Activated T-cell treated with anti-CD3 and anti-CD28 coated beads, Interleukin-2, amount 50 U/mL, for 24 hours (primary cell): Measurements from ENCODE around the gene PLEKHD1.
"Not testable (repeated sequence)": the region's sequence is repeated elsewhere in the genome, so short reads cannot be mapped to it uniquely, and the experiment has no call there.

Source experiments
- DNase-seq: peaks from one replicate; pipeline ENCODE4 v3.0.0-alpha.2; 2020
- H3K27ac Mint-ChIP-seq: 2 replicates; pipeline ENCODE4 v1.8.0; 2020; ENCODE audit warnings: mild to moderate bottlenecking, mixed read lengths
- H3K27me3 Mint-ChIP-seq: 2 replicates; pipeline ENCODE4 v1.8.0; 2020; ENCODE audit warnings: mixed read lengths
- H3K36me3 Mint-ChIP-seq: 2 replicates; pipeline ENCODE4 v1.8.0; 2020; ENCODE audit warnings: low read depth, mixed read lengths
- H3K4me1 Mint-ChIP-seq: 2 replicates; pipeline ENCODE4 v1.8.0; 2020; ENCODE audit warnings: low read depth, mixed read lengths
- H3K4me3 Mint-ChIP-seq: 2 replicates; pipeline ENCODE4 v1.8.0; 2020; ENCODE audit warnings: mild to moderate bottlenecking, moderate library complexity, mixed read lengths
- H3K9me3 Mint-ChIP-seq: 2 replicates; pipeline ENCODE4 v1.8.0; 2020; ENCODE audit warnings: mixed read lengths

Gene PLEKHD1

DNA sequence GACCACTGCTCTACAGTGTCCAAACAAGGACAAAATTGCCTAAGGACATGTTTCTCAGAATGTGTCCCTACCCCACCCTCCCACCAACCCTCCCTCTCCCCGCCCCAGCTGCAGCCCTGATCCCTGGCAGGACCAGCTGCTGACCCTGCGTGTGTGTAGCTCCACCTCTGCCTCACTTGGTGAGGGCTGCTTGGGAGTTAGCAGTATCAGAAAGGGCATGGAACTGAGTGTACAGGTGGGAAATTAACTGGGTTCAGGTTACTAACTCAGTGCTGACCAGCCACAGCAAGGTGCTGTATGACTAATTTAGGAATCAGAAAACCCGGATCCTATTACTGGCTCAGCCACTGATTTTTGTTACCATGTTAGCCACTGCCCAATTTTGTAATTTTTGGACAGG is 11.3 kb upstream of the PLEKHD1 start:
- H3K9me3 Mint-ChIP-seq: no peaks in the 10 kb centered on the region
- no peaks in the 10 kb centered on the region for H3K4me1 Mint-ChIP-seq
- no peaks in the 10 kb centered on the region for H3K27me3 Mint-ChIP-seq
- no peak overlapping the region for H3K27ac Mint-ChIP-seq
- H3K4me3 Mint-ChIP-seq: no peak overlapping the region
- H3K36me3 Mint-ChIP-seq: no peaks in the 10 kb centered on the region
- no peak for DNase-seq

DNA sequence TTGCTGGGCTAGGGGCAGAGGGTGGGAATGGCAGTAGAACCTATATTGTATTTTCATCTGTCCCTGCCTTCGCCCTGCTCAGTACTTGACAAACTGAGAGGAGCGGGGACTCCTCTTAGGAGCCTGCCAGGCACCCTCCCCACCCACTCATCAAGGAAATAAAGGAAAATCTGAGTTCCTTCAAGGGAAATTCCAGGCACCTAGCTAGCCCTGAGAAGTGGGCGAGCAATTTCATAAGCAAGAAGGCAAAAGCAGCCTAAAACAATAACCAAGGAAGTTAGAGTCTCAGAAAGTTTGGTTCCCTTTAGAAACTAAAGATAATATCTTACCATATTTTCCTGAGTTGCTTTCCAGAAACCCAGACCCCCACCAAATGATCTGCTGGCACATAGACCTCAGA is 10.6 kb upstream of the PLEKHD1 start:
- Mint-ChIP-seq H3K27me3 (no peaks in the 10 kb centered on the region), H3K36me3 (no peaks in the 10 kb centered on the region), H3K4me3 (no peak overlapping the region), H3K9me3 (no peaks in the 10 kb centered on the region), H3K4me1 (no peaks in the 10 kb centered on the region), H3K27ac (no peak overlapping the region)
- no peak for DNase-seq

DNA sequence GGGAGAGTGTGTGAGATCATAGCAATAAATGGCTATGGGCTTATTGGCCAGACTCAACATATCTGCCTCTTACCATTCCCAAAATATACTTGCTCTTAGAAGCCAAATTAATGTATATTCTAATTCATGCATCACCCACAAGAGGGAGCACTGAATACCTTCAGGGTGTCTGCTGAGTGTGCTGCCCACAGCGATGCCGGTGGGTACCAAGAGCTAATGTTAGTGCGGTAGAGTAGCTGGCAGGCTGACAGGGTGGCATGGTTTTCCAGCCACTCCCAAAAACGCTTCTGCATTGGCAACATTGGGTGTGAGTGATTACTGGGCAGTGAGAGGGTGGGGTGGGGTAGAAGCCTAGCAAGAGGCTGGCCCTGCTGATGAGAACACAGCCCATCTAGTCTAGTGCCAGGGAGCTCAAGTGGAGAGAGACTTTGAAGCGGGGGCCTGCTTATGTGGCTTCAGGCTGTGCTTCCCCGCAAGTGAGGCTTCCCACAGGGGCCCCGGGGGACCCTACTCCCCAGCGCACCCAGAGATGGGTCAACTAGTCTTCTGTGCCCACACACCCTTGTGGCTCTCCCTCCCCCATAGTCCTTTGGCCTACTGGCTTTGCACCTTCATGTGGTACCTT is 9.2 kb upstream of the PLEKHD1 start:
- no peak for DNase-seq
- no peaks in the 10 kb centered on the region for H3K27me3 Mint-ChIP-seq

DNA sequence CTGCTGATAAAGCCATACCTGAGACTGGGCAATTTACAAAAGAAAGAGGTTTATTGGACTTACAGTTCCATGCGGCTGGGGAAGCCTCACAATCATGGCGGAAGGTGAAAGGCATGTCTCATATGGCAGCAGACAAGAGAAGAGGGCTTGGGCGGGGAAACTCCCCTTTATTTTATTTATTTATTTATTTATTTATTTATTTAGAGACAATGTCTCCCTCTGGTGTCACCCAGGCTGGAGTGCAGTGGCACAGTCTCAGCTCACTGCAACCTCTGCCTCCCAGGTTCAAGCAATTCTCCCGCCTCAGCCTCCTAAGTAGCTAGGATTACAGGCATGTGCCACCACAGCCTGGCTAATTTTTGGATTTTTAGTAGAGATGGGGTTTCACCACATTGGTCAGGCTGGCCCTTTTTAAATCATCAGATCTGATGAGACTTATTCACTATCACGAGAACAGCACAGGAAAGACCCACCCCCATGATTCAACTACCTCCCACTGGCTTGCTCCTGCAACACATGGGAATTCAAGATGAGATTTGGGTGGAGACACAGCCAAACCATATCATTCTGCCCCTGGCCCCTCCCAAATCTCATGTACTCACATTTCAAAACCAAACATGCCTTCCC is 7.6 kb upstream of the PLEKHD1 start:
- not testable (repeated sequence) for H3K9me3 Mint-ChIP-seq, H3K36me3 Mint-ChIP-seq, DNase-seq, H3K27me3 Mint-ChIP-seq, H3K27ac Mint-ChIP-seq, H3K4me3 Mint-ChIP-seq, H3K4me1 Mint-ChIP-seq

More for the DNA sequence above, 9.2 kb upstream of the PLEKHD1 start:
- Mint-ChIP-seq H3K9me3 (no peaks in the 10 kb centered on the region), H3K4me3 (no peak overlapping the region), H3K27ac (no peak overlapping the region), H3K4me1 (no peaks in the 10 kb centered on the region), H3K36me3 (no peaks in the 10 kb centered on the region)

DNA sequence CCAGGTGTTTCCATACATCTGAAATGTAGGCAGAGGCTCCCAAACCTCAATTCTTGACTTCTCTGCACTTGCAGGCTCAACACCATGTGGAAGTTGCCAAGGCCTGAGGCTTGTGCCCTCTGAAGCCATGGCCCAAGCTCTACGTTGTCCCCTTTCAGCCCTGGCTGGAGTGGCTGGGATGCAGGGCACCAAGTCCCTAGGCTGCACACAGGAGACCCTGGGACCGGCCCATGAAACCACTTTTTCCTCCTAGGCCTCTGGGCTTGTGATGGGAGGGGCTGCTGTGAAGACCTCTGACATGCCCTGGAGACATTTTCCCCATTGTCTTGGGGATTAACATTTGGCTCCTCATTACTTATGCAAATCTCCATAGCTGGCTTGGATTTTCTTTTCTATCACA is 6.5 kb upstream of the PLEKHD1 start:
- DNase-seq, H3K36me3 Mint-ChIP-seq, H3K27me3 Mint-ChIP-seq, H3K4me3 Mint-ChIP-seq, H3K9me3 Mint-ChIP-seq, H3K27ac Mint-ChIP-seq, H3K4me1 Mint-ChIP-seq: not testable (repeated sequence)

DNA sequence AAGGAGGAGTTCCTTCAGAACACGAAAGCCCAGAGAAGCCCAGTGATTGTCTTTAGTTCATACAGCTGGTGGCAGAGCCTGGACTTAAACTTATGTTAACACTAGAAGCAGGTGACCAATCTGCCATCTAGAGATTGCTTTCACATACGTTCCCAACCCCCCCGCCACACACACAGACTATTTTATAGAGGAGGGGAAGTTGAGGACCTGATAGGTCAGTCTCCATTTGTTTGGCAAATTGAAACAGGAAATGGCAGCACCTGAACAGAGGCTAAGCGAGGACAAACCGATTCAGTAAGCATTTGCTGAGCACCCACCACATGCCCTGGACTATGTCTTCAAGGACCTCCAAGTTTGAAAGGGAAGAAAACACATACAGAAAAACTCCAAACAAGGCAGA is 4.8 kb upstream of the PLEKHD1 start:
- peaks cover 19% of the 10 kb centered on the region for H3K27me3 Mint-ChIP-seq
- H3K4me1 Mint-ChIP-seq: peaks cover 4% of the 10 kb centered on the region
- no peaks in the 10 kb centered on the region for H3K9me3 Mint-ChIP-seq
- no peaks in the 10 kb centered on the region for H3K36me3 Mint-ChIP-seq
- no peak overlapping the region for H3K27ac Mint-ChIP-seq
- H3K4me3 Mint-ChIP-seq: no peak overlapping the region
- no peak for DNase-seq

DNA sequence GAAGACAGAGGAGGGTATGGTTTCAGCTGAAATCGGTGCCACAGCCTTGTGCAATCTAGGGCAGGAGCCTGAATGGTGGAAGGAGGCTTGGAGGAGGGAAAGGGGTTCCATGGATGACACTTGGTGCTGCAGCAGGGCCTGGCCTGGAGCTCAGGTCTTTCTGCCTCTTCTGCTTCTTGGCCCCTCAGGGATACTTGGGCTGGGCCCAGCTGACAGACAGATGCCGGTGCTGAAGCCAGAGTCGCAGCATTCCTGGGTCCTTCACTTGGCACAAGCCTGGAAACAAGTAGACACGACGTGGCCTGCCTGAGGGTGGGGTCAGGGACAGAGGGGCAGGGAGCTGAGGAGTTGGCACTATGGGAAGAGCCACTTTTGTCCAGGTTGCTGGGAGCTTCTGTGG is 4.4 kb upstream of the PLEKHD1 start:
- DNase-seq: no peak
- Mint-ChIP-seq H3K27ac (no peak overlapping the region), H3K4me3 (no peak overlapping the region), H3K9me3 (no peaks in the 10 kb centered on the region), H3K36me3 (no peaks in the 10 kb centered on the region), H3K27me3 (peaks cover 24% of the 10 kb centered on the region), H3K4me1 (peaks cover 4% of the 10 kb centered on the region)

DNA sequence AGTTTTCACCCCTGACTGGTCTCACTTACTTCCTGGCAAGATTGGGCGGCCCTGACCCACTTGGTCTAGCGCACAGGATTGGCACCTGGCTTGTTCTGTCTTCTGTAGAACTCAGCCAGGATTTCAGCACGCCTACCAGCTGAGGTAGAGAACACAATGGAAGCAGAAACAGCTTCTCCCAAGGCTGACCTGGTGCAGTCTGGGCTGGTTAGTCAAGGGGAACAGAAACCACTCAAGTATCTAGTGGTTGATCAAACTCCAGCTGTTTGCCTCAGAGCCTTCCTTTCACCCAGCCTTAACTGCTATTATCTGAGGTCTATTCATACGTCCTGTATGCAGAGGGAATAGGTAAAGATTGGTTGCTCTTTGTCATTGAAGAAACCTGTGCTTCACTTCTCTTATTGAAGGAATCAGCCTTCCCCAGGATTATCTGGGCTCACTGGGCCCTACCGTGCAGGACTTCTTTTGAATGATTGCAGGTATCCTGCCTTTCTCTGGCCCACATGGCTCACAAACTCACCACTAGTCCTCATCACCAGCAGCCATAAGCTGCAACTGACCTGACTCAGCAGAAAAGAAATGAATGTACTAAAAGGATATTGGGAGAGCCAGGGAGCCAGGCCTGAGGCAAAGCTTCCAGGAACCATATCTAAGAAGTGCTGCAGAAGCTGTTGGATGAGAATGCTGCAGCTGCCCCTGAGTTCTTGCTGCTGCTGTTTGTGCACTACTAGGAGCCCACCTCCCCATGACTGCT is 2.5 kb upstream of the PLEKHD1 start:
- H3K27ac Mint-ChIP-seq: no peak overlapping the region
- no peaks in the 10 kb centered on the region for H3K9me3 Mint-ChIP-seq
- no peak for DNase-seq
- H3K36me3 Mint-ChIP-seq: no peaks in the 10 kb centered on the region
- H3K27me3 Mint-ChIP-seq: peaks cover 42% of the 10 kb centered on the region
- H3K4me1 Mint-ChIP-seq: peaks cover 4% of the 10 kb centered on the region
- no peak overlapping the region for H3K4me3 Mint-ChIP-seq

DNA sequence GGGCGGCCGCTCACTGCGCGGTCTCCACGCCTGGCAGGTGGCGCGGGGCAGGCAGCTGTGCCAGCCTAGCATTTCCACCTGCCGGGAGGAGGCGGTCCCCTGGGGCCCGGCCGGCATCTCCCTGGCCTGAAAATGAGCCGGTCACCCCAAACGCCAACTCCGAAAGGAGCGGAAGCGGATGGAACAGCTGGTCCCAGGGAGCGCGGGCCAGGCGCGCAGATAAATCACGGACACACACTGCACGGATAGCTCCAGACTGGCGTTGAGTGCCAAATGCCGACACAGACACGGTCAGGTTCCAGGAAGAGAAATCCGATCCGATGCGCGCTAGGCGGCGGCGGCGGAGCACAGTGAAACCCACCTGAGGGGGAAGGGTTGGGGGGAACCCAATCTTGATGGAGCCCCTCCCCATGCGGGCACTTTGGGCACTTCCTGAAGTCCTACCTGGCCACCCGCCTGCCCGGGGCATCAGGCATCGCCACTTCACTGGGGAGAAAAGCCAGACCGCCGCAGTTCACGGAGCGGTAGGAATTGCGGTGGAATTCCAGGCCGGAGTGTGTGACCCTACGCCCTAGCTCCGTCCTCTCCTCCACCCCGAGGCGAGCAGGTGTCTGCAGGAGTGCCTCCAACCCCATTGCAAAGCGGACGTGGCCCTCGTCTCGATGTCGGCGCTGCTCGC is 624 bp upstream of the PLEKHD1 start:
- Mint-ChIP-seq H3K4me1 (peaks cover 4% of the 10 kb centered on the region), H3K4me3 (no peak overlapping the region), H3K36me3 (no peaks in the 10 kb centered on the region), H3K9me3 (no peaks in the 10 kb centered on the region), H3K27ac (no peak overlapping the region), H3K27me3 (peaks cover 56% of the 10 kb centered on the region)
- no peak for DNase-seq

DNA sequence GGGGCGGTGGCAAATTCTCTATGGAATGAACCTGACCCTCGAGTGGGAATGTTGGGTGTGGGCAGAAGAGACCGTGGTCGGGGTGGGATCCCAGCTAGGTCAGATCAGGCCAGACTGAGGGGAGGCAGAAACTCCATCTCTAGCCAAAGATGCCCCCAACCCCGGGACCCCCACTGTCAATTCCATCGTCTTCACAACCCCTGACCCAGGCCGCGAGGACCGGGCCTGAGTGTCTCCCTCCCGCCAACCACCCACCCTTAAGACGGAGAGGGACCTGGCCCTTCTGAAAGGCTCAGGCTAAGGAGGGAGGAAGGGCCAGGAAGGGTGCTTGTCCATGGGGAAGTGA is 760 bp downstream of the PLEKHD1 start:
- DNase-seq: no peak
- H3K27me3 Mint-ChIP-seq: peaks cover 59% of the 10 kb centered on the region
- no peaks in the 10 kb centered on the region for H3K36me3 Mint-ChIP-seq
- peaks cover 4% of the 10 kb centered on the region for H3K4me1 Mint-ChIP-seq
- no peaks in the 10 kb centered on the region for H3K9me3 Mint-ChIP-seq
- H3K4me3 Mint-ChIP-seq: no peak overlapping the region
- H3K27ac Mint-ChIP-seq: no peak overlapping the region

DNA sequence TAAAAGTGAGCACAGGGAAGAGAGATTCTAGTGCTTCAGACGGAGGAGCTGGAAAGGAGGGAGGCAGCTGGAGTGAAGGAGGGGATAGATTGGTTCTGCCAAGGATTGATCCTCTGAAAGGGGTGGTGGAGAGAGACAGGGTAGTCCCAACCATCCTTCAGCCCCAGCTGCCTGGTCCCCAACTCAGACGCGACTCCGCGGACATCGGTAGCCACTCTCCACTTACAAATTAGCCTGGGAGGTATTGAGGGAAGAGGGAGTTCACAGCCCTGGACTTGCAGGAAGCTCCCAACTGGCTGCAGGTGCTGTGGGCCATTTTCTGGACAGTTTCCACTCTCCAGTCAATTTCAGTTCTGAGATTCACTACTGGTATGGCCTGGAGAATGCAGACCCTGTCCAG is 1.2 kb downstream of the PLEKHD1 start:
- DNase-seq: no peak
- no peaks in the 10 kb centered on the region for H3K9me3 Mint-ChIP-seq
- no peak overlapping the region for H3K4me3 Mint-ChIP-seq
- H3K36me3 Mint-ChIP-seq: no peaks in the 10 kb centered on the region
- no peak overlapping the region for H3K27ac Mint-ChIP-seq
- peaks cover 59% of the 10 kb centered on the region for H3K27me3 Mint-ChIP-seq
- peaks cover 4% of the 10 kb centered on the region for H3K4me1 Mint-ChIP-seq

DNA sequence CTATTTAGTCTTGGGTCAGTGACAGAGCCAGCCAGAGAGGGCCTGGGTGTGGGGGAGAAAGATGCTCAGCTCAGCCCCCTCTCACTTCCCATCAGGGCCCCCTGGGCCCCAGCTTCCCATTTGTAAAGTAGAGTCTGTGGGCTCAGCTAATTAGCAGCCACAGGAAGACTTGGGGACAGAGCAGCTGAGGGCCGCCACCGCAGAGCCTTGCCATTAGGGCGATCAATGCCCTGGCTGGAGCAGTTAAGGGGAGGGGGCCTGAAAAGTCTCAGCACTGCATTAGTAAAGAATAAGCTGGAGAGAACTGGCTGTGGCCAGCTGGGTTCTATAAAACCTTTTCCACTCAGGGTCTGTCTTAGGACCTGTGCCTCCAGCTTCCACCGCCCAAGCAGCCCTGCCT is 2.7 kb downstream of the PLEKHD1 start:
- DNase-seq: no peak
- no peak overlapping the region for H3K4me3 Mint-ChIP-seq
- peaks cover 4% of the 10 kb centered on the region for H3K4me1 Mint-ChIP-seq
- no peaks in the 10 kb centered on the region for H3K9me3 Mint-ChIP-seq
- peaks cover 59% of the 10 kb centered on the region for H3K27me3 Mint-ChIP-seq
- no peak overlapping the region for H3K27ac Mint-ChIP-seq
- no peaks in the 10 kb centered on the region for H3K36me3 Mint-ChIP-seq

DNA sequence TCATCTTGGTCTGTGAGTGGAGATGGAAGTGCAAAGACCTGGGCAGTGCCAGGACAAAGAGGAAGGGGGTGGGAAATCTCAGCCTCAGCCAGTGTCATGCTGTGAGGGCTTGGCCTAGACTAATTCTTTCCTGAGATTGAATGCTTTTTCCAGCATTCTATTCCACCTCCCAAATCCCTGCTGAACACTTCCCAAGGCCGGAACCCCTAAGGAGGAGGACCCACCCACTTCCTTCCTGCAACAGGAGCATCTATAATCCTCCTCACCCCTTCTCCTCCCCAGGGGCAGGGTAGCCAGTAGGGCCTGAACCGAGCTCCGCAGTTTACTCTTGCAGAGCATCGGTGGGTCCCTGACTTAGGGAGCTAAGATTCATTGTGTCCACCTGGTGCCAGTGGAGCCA is 3.2 kb downstream of the PLEKHD1 start:
- Mint-ChIP-seq H3K27me3 (peaks cover 54% of the 10 kb centered on the region), H3K4me1 (peaks cover 4% of the 10 kb centered on the region), H3K9me3 (no peaks in the 10 kb centered on the region), H3K4me3 (no peak overlapping the region), H3K36me3 (no peaks in the 10 kb centered on the region), H3K27ac (no peak overlapping the region)
- DNase-seq: no peak

DNA sequence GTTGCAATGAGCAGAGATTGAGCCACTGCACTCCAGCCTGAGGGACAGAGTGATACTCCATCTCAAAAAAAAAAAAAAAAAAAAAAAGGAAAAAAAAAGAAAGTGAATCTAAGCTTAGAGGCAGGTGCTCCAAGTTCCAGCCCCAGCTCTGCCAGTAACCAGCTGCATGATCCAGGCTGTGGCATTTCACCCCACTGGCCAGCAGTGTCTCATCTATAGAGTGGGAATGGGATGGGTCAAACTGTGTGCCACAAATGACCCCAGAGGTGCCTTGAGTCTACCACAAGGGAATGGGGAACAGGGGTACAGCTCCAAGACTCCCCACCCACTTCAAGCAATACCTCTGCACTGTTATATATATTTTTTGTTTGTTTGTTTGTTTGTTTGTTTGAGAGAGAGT is 5.0 kb downstream of the PLEKHD1 start:
- Mint-ChIP-seq H3K4me3 (no peak overlapping the region), H3K27me3 (peaks cover 39% of the 10 kb centered on the region), H3K4me1 (no peaks in the 10 kb centered on the region), H3K9me3 (no peaks in the 10 kb centered on the region), H3K27ac (no peak overlapping the region), H3K36me3 (no peaks in the 10 kb centered on the region)
- no peak for DNase-seq
